Islet precursor cell (in vitro differentiated cells): ENCODE results near the gene PAPPA.

ENCODE experiments used
- DNase-seq: peaks from one replicate; pipeline ENCODE4 v3.0.0-alpha.2; 2018

PAPPA gene

DNA sequence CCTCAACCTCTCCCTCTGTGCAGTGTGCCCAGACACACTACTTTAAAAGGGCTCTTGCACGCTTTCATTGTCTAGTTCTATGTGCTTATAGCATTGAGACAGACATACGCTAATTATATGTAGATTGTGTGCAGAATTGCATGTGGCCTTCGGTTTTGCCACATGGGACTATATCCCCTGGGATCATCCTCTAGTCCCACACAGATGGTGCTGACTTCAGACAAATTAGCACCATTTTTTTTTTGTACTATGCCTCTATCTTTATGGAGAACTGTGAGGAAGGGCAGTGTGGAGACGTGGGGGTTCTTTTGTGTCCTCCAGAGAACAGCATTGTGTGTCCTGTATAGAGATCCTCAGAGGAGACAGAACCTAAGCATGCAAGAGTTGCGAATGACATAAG is 29.3 kb downstream of the PAPPA start:
- no peak for DNase-seq

DNA sequence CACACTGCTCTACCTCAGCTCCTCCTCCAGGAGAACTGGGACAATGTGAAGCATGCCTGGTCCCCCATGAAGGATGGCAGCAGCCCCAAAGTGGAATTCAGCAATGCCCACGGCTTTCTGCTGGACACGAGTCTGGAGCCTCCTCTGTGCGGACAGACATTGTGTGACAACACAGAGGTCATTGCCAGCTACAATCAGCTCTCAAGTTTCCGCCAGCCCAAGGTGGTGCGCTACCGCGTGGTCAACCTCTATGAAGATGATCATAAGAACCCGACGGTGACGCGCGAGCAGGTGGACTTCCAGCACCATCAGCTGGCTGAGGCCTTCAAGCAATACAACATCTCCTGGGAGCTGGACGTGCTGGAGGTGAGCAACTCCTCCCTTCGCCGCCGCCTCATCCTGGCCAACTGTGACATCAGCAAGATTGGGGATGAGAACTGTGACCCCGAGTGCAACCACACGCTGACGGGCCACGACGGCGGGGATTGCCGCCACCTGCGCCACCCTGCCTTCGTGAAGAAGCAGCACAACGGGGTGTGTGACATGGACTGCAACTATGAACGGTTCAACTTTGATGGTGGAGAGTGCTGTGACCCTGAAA is 34.1 kb downstream of the PAPPA start:
- no peak for DNase-seq

DNA sequence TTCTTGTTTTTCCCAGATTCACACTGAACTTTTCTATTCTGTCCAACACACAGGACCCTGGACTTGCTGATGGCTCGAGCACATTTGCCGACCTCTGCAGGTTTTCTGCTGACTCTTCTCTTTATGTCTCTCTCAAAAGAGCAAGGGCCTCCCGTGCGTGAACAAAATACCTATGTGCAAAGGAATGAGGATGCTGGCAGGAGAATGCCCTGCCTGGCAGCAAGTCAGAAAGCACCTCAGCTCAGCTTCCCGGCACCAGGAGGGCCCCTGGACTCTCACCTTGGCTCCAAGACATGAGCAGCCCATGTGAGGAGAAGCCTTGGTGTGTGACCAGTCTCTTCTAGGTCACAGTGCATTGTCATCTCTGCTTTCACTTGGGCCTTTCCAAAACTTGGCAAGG is 36.1 kb downstream of the PAPPA start:
- DNase-seq: no peak

DNA sequence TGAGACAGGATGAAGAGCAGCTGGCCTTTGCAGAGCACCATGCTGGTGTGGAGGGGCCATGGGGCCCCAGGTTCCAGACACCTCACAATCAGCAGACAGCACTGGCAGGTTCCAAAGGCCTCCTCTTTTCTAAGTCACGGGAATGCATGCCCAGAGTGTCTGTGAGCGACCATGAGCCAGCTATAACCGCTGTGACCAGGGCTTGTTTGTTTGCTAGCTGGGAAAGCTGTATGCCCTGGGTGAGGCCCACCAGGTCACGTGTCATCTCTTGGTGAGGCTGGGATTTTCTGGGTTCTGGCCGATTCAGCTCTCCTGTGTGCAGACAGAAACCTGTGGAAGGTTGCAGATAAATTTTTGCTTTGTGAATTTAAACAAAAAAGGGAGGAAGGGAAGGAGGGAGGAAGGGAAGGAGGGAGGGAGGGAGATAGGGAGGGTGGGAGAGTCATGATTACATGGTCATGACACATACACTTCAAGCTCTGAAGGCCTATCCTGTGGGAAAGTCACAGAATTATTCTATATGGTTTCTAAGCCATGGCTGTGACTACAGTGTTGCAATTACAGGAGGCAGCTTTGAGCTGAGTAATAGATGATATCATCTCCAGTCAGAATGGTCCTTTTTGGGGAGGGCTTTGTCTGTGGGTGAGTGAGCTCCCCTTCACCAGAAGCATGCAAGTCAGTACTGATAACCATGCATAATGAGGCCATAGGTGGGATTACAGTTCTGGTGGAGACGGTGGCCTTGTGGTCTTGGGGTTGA is 37.2 kb downstream of the PAPPA start:
- no peak for DNase-seq

DNA sequence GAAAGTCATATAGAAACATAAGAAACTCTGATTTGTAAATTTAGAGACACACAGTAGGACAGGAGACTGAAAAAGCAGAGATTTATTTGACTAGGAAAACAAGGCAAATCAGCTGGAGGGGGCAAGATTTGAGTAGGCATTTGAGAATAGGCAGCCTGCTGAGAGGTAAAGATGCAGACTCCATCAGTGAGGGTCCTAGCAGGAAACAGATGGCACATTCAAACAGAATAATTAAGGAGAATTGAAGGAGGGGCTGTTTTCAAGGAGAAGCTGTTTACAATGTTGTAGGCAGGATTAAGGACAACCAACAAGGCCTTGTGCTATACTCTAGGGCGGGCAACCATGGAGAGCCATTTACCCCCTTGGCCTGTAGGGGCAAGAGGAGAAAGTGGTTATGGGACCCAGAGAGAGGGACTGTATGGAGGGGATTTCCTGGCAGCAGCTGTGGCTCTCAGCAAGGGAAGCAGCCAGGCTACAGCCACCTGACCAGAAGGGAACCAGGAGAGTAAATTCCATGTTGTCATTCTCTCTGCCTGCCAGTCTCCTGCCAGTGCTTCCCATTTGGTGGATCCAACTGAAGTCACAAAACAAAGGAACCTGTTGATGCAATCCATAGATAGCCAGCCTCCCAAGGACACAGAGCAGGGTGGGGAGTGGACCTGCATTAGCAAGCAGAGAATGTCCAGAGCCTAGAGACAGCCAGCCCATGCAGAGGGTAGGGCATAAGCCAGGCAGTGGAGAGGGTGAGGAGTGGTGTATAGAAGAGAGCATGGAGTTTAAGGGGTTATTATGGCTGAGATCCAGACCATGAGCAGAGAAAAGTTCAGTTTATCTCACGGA is 38.2 kb downstream of the PAPPA start:
- peak; percentile 53 for DNase-seq

DNA sequence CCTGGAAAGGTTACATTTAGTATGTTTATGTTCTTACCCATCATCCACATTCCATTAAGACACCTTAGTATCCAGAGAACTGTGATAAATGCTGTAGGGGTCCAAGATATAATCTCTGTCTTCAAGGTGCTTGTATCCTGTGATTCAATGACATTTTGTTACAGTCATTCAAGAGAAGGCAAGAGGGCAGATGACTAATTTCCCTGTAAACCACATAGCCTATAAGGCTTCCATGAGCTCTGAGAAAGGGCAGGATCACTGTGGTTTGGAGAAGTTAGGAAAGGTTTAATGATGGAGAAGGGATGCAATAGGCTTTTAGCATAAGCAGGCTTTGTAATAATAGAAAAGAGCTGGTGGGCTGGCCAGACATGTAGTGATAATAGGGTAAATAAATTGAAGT is 40.0 kb downstream of the PAPPA start:
- DNase-seq: no peak

DNA sequence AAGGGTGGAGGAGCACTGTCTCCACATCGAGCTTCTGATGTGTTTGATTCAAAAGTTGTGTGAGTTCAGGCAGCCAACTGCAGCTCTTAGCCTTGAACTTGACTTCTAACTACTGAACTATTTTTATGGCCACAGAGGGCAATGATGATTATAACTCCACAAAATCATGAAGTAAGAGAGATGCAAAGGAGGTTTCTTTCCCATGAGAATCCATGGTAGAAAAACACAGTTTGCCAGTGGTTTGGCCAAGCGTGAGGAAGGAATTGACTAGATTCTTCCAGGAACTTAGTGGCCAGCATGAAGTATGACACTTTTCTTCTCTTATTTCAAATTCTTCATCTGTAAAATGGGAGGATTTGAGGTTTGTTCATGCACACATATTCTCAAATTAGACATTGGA is 43.2 kb downstream of the PAPPA start:
- no peak for DNase-seq

DNA sequence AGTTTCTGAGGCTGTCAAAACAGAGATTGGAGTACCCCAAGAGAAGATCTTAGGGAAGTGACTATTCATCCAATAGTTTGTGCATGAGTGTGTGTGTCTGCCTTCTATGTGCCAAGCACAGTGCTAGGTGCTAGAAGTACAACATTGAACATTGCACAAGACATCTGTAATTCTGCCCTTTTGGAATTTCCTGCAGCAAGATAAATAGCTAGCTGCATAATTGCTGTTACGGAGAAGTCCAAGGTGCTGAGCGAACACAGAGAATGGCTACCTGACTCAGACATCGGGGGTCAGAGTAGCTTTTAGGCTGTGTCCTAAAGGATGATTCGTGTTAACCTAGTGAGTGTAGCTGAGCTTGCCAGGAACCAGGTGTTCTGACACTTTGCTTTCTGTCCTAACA is 44.8 kb downstream of the PAPPA start:
- DNase-seq: peak; percentile 59

DNA sequence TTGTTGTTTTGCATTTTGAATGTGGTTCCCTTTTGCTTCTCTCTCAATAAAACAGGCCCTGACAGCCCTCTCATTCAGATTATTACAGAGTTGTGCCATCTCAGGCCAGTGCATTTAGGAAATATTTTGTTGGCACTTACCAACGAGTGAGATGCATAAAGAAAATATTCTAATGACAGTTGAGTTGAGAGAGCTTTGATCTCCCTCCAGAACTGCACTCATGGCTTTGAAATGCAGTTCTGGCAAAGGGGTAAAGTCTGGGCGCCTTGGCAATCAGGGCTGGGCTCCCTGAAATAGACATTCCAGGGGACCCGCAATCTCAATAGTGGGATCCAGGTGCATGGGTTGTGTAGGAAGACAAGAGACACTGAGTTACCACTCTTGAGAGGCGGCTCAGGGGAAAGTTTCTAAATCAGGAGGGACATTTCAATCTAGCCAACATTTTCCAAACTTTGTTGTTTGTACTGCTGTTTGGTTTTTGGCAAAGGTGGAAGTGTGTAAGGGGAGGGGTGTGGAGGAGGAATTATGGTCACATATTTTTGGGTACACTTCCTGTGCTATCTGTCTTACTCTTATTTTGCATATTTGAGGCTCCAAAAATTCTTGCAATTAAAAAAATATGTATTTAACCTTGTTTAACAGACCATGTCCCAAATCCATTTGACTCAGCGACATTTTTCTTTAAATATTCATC is 48.8 kb downstream of the PAPPA start:
- DNase-seq: no peak

DNA sequence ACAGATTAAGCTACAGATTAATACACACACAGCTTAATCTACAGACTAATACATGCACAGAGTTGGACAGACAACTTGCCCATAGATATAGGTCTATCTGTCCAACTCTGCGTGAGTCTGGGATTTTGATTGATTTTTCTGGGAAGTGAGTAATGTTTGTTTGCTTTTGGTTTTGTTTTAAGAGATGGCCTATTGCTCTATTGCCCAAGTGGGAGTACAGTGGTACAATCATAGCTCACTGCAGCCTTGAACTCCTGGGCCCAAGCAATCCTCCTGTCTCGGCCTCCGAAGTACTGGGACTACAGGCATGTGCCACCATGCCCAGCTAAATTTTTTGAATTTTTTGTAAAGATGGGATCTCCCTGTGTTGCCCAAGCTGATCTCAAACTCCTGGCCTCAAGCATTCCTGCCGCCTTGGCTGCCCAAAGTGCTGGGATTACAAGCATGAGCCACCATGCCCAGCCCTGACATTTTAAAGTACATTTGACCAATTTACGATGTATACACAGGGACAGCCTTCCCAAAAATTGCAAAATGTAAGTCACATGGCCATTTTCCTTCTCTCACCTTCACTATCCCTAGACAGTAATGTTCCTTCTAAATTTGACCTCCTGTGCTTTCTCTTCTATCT is 50.8 kb downstream of the PAPPA start:
- DNase-seq: no peak

DNA sequence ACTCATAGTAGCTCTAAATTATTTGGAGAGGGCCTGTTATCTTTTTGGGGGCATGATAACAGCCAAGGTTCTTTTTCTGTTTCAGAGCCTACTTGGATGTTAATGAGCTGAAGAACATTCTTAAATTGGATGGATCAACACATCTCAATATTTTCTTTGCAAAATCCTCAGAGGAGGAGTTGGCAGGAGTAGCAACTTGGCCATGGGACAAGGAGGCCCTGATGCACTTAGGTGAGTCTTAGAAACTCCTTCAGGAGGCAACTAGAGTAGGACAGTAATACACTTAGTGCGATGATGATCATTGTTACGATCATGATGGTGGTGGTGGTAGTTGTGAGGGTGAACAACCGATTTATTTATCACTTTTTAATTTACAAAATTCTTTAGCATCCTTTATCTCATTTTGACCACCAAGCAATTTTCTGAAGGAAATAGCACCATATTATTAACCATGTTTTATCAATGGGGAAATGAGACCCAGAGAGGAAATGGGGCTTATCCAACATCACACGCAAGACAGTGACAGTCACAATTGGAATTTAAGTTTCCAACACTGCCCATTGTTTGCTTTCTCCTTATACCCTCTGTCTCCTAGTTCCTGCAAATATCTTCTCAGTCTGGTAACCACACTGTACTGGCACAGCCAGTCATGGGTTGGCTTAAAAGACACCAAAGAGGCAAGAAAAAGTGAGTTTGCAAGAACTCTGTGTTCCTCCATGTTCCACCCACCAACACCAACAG is 54.0 kb downstream of the PAPPA start:
- no peak for DNase-seq

DNA sequence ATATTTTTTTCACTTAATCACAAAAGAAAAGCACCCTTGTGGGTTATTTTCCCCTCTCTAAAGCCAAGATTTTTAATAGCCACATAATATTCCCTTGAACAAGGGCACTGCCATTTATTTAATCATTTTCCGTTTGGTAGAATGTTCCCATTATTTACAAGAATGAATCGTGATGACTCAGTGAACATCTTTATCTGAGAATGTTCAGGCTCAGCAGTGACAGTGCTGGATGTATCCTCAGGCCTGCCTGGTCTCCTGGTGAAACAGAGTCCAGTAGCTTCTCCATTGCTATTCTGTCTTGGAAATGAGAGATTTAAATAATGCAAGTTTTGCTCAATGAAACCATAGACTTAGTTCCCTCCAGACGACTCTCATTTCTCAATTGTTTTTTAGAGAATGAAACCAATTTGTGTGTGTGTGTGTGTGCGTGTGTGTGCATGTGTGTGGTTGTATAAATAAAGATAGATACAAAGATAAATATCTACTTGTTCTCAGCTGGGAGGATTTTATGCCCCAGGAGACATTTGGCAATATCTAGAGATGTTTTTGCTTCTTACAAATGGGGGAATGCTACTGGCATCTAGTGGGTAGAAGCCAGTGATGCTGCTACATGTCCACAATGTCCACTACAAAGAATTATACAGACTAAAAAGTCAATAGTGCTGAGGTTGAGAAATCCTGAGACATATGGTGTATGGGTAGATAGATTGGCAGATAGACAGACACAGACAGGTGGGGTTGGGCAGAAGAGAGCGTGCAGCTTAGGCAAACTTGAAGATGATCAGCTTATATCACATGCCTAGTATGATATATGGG is 55.0 kb downstream of the PAPPA start:
- DNase-seq: no peak

DNA sequence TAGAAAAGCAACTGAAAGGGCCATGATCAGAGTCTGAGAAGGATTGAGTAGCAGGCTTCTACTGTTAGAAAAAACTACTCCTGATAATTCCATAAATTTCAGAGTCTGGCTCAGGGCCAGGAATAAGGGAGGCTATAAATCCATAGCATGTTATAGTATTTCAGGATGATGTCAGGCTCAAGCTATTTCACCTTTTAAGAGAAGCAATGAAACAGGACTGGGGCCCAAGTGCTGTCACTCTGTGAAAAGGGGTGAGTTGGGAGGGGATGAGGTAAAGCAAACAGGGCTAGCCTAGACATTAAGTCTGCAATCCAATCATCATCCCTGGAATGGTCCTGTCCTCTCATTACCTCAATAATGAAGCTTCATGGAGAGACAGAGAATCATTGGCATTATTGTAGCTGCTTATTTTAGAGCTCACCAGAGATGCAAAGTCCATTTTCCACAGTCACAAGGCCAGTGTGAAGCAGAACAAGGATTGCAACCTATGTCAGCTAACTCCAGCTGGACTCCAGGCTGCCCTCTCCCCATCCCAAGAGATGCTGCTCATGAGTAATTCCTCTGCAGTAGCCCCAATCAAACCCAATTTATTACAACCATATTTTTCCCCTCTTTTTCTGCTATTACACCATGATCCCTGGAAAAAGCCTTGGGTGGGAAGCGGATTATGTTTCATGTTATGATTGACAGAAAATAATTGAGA is 56.0 kb downstream of the PAPPA start:
- no peak for DNase-seq

DNA sequence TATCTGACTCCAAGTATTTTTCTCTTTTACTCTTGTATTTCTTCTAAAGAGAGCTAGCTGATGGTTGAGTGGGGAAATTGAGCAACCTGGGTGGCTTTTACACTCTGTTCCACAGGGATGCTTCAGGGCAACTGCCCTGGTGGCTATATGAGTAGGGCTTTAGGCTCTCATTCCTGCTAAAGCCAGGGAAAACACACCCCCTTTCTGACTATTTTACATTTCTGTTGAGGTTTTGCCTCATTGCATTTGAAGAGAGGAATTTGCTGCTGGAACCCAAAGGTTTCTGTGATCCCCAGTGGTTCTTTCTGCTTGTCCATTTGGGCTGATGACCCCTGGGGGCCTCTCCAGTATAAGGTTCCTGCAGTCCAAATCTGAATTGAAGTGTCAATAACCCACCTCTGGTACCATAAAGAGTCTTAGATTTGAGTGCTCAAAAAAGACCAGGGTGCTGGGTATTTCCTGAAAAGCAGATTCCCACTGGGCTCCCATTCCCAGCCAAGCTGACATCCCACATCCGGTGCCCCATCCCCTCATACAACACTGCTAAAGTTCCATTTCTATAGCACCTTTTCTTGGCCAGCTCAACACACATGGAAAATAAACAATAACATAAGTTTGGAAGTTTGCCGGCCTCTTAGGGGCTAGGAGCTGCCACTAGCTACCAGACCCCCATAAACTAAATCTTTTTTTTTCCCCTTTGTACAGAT is 59.5 kb downstream of the PAPPA start:
- no peak for DNase-seq

DNA sequence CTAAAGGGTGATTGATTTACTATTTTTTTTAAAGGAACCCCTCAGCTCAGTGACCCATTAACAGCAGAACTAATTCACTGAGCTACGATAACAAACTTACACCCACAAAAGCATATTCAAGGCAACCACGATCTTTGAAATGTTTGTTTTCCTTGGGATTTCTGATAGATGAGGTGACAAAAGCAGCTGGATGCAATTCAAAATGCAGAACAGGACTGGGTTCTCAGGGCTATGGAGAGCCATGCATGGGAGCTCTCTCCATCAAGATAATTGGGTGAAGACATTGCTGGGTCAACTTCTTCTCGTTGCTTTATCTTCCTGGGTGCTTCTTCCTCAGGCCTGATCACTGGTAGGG is 60.1 kb downstream of the PAPPA start:
- DNase-seq: no peak

DNA sequence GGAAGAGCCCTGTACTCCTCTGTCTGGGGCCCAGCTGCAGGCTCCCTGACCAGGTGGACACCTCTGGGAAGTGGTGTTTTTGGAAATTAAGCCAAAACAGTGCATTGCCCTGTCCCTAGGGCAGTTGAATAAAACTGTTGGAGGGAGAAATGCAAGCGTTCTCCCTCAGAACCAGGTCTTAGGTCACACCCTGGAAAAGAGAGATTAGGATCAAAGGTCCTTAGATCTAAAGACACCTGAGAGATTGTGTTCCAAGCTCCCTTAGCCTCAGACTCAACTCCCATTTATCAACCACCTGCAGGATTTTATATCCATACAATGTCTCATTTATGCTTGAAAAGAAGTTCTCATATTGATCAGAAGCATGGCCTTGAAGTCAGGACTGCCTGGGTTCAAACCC is 64.8 kb downstream of the PAPPA start:
- DNase-seq: no peak

DNA sequence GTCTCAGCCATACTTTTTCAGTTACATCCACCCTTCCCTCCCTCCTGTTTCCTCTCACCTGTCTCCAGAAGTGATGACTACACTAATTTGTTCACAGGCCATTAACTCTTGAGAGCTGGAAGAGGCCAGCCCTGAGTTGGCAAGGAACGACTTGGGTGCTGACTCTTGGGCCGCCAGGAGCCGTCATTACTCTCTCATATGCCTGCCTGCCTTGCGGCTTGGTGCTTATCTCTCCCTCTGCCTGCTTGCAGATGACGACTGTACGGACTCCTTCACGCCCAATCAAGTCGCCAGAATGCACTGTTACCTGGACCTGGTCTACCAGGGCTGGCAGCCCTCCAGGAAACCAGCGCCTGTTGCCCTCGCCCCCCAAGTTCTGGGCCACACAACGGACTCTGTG is 66.1 kb downstream of the PAPPA start:
- peak; percentile 52 for DNase-seq

DNA sequence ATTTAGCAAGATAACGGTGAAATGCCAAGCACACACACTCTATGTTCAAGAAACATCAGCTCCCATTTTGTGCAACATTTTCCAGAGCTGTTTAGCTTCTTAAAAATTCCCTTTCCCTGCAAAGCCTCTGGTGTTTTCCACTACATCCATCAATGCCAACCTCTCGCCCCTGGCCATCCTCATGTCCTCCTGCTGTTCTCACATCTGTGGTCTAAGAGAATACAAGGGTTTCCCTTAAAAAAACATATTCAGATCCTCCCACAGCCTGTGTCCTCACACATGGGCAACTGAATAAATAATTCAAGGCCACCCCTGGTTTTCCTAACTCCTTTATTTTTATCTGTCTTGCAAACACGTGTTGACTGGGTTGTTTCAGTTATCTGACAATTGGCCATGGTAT is 70.3 kb downstream of the PAPPA start:
- no peak for DNase-seq

DNA sequence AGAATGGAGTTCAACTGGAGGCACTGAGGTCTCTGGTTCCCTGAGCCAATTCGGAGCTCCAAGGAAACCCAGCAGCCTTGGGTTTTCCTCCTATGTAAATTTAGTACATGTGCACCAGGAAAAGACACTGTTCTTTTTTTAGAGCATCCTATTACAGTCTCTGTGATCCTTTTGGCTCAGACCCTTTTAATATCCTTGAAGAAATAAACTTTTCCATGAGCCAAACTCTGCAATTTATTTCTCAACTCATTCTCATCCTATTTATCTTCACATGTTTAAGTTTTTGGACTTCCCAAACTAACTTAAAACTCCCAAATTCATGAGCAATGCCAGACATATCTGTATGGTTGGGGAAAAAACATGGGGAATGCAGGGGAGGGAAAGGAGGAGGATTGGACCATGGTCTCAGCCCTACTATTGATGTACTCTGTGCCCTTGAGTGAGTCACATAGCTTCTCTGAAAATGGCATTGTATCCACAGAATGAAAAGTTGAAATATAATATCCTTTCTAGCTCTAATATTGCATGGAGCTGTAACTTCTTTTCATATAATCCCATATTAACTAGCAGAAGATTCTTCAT is 76.6 kb downstream of the PAPPA start:
- DNase-seq: no peak
